ENCODE results near the gene RAD51AP2. TPM values are rescaled to one million over a fixed set of nuclear protein-coding genes. Genes with fewer than 3 reads are reported as not detected.

RAD51AP2 gene
- total and polyA plus RNA-seq, 2 of the 13 experiments (the other 11 are each of a cell fraction or from before 2014, with no cell fraction given): 0.11 to 0.12 TPM

DNA sequence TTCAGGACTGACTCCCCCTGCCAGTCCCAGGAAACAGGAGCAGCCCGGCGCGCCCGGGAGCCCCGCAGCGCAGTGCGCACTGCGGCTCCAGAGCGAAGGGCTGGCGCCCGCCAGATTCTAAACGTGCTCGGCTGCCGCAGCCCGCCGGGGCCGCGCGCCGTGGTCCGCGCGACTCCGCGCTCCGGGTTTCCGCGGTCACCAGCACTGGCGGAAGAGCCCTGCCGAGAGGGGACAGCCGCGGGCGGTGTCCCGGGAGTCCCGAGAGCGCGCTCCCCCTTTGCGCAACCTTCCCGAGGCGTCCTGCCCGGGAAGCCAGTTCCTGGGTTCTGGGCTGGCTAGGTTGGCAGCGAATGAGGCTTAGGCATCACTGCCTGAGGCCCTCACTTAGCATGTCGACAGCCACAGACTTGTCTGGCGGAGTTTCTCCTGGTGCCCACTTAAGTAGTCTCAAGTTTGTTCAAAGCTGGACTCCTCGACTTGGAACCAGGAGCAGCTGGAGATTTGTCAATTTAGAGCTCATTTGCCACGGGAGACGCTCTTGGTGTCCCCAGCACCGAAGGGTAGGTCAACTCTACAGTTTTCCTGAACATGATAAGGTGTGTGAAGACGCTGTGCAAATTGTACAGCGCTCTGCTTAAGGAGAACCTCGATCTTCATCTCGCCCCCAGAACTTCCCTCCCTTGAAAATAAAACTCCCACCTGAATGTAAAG is 20.8 kb upstream of the RAD51AP2 start (continued):
- TF ChIP-seq ZNF724P (CRISPR knock-in tag; IDR thresholded peaks at IDR 0.05; ENCODE audit: borderline replicate concordance) (no peak), CAMTA2 (CRISPR knock-in tag; IDR thresholded peaks at IDR 0.05; ENCODE audit: borderline replicate concordance) (no peak), ZNF547 (CRISPR knock-in tag; IDR thresholded peaks at IDR 0.05) (peak; percentile 82; the same call in 1 of the 2 replicates), RERE (CRISPR knock-in tag; IDR thresholded peaks at IDR 0.05; ENCODE audit: low read depth) (peak; percentile 68; the same call in 1 of the 2 replicates), ZNF879 (CRISPR knock-in tag; IDR thresholded peaks at IDR 0.05) (peak; percentile 68; the same call in 1 of the 2 replicates), GATAD2A (CRISPR knock-in tag; IDR thresholded peaks at IDR 0.05) (peak; percentile 65), ZNF160 (CRISPR knock-in tag; IDR thresholded peaks at IDR 0.05) (peak; percentile 91), CBX5 (CRISPR knock-in tag; IDR thresholded peaks at IDR 0.05; ENCODE audit: borderline replicate concordance) (peak; percentile 92; the same call in 1 of the 2 replicates), PTBP1 (IDR thresholded peaks at IDR 0.05; ENCODE audit: low read depth, low read length, poor library complexity, severe bottlenecking) (peak; percentile 19), TOPORS (CRISPR knock-in tag; IDR thresholded peaks at IDR 0.05) (peak; percentile 46; the same call in 1 of the 2 replicates), ZMYM4 (CRISPR knock-in tag; IDR thresholded peaks at IDR 0.05) (peak; percentile 97), ESRRA (CRISPR knock-in tag; IDR thresholded peaks at IDR 0.05; ENCODE audit: low read depth) (peak; percentile 76; the same call in 1 of the 2 replicates), ZFP36L2 (CRISPR knock-in tag; IDR thresholded peaks at IDR 0.05) (0 out of 2 replicates have a peak, but pooled peaks have one; percentile 30), GLI4 (CRISPR knock-in tag; IDR thresholded peaks at IDR 0.05; ENCODE audit: borderline replicate concordance) (no peak), ZSCAN22 (CRISPR knock-in tag; IDR thresholded peaks at IDR 0.05) (no peak), TFAP4 (IDR thresholded peaks at IDR 0.05; ENCODE audit: borderline replicate concordance, low read depth) (peak; percentile 55; the same call in 1 of the 2 replicates)
- TF ChIP-seq, protein P1, sequence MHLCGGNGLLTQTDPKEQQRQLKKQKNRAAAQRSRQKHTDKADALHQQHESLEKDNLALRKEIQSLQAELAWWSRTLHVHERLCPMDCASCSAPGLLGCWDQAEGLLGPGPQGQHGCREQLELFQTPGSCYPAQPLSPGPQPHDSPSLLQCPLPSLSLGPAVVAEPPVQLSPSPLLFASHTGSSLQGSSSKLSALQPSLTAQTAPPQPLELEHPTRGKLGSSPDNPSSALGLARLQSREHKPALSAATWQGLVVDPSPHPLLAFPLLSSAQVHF (CRISPR knock-in tag; IDR thresholded peaks at IDR 0.05): peak; percentile 81; the same call in 1 of the 2 replicates
- TF ChIP-seq, protein P2, sequence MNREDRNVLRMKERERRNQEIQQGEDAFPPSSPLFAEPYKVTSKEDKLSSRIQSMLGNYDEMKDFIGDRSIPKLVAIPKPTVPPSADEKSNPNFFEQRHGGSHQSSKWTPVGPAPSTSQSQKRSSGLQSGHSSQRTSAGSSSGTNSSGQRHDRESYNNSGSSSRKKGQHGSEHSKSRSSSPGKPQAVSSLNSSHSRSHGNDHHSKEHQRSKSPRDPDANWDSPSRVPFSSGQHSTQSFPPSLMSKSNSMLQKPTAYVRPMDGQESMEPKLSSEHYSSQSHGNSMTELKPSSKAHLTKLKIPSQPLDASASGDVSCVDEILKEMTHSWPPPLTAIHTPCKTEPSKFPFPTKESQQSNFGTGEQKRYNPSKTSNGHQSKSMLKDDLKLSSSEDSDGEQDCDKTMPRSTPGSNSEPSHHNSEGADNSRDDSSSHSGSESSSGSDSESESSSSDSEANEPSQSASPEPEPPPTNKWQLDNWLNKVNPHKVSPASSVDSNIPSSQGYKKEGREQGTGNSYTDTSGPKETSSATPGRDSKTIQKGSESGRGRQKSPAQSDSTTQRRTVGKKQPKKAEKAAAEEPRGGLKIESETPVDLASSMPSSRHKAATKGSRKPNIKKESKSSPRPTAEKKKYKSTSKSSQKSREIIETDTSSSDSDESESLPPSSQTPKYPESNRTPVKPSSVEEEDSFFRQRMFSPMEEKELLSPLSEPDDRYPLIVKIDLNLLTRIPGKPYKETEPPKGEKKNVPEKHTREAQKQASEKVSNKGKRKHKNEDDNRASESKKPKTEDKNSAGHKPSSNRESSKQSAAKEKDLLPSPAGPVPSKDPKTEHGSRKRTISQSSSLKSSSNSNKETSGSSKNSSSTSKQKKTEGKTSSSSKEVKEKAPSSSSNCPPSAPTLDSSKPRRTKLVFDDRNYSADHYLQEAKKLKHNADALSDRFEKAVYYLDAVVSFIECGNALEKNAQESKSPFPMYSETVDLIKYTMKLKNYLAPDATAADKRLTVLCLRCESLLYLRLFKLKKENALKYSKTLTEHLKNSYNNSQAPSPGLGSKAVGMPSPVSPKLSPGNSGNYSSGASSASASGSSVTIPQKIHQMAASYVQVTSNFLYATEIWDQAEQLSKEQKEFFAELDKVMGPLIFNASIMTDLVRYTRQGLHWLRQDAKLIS (CRISPR knock-in tag; IDR thresholded peaks at IDR 0.05): no peak; the same call in 1 of the 2 replicates

Data from HepG2 (cell line).